ENCODE data around the gene PDCD1LG2.

Gene PDCD1LG2

DNA sequence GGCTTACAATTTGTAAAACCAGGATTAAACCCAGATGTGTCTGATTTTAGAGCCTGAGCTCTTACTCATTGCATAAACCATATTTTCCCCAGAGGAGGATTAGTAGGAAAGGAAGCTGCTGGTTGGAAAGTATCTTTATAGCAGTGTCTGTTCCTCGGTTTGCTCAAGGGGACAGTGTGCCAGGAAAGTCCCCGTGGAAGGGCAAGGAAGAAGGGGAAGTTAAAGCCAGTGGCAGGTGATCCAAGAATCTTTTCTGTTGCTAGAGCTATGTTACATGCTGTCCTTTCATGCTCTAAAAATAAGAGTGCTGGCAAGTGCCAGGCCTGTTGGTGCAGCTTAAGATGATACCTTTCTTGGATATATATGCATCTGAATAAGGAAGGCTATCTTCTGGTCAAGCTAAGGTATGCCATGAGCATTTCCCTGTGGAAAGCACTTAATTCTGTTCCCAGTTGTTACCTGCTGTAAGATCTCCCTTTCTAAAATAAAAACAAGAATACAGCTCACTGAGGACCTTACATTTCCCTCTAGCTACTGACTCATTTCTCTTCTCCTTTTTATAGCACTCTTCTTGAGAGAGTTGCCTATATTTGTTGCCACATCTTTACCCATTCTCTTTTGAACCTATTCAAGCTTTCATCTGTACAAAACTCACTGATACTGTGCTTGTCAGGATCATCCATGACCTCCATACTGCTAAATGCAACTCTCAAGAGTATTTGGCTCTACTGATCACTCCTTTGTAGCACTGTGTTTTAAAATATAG, 8.0 kb downstream of the PDCD1LG2 start:
- no peak for TF ChIP-seq JUND (IDR thresholded peaks at IDR 0.05; ENCODE audit: low read depth)
- in situ Hi-C loops (cut with HindIII; ENCODE audit: low pct_unique_long_range_greater_than_20kb, low sequenced_read_pairs), result no loop called here

GRCh38 chr9:5518937-5519319, 8.6 kb downstream of the PDCD1LG2 start:
- in situ Hi-C loops (cut with HindIII; ENCODE audit: low pct_unique_long_range_greater_than_20kb, low sequenced_read_pairs), result no loop called here
- no peak for DNase-seq (ENCODE audit: low read depth in 1 of 2, low spot score in 1 of 2)
- no peak for TF ChIP-seq JUND (IDR thresholded peaks at IDR 0.05; ENCODE audit: low read depth)

More for the DNA sequence above, 8.0 kb downstream of the PDCD1LG2 start:
- no peak for DNase-seq (ENCODE audit: low read depth in 1 of 2, low spot score in 1 of 2)

GRCh38 chr9:5524090-5524489, 13.8 kb downstream of the PDCD1LG2 start:
- DNase-seq (ENCODE audit: low read depth in 1 of 2, low spot score in 1 of 2), result no peak
- no peak for TF ChIP-seq JUND (IDR thresholded peaks at IDR 0.05; ENCODE audit: low read depth)
- in situ Hi-C loops (cut with HindIII; ENCODE audit: low pct_unique_long_range_greater_than_20kb, low sequenced_read_pairs), result no loop called here

DNA sequence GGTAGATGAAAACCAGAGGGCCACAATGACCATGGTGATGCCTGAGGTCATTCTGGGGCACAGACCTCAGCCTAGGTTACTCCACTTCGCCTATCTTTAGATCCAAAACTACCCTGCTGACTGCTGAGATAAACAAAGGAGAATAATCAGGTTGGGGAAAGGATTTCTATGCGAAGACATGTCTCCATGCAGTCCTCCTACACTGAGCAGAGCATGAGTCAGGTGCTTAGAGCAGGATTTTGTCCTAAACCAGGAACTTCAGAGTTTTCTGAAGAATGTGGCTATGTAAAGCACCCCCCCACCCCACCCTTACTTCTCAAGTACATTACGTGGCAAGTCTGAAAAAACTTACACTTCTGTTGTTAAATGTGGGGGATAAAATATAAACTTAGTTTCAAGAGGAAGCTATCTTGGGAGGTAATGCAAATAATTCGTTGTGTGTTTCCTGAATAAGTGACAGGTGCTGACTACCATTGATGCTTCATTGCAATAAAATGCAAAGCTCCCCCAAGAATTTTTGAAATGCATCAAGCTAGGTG, 19.4 kb downstream of the PDCD1LG2 start:
- no peak for DNase-seq (ENCODE audit: low read depth in 1 of 2, low spot score in 1 of 2)
- in situ Hi-C loops (cut with HindIII; ENCODE audit: low pct_unique_long_range_greater_than_20kb, low sequenced_read_pairs), result no loop called here
- TF ChIP-seq JUND (IDR thresholded peaks at IDR 0.05; ENCODE audit: low read depth), result no peak

DNA sequence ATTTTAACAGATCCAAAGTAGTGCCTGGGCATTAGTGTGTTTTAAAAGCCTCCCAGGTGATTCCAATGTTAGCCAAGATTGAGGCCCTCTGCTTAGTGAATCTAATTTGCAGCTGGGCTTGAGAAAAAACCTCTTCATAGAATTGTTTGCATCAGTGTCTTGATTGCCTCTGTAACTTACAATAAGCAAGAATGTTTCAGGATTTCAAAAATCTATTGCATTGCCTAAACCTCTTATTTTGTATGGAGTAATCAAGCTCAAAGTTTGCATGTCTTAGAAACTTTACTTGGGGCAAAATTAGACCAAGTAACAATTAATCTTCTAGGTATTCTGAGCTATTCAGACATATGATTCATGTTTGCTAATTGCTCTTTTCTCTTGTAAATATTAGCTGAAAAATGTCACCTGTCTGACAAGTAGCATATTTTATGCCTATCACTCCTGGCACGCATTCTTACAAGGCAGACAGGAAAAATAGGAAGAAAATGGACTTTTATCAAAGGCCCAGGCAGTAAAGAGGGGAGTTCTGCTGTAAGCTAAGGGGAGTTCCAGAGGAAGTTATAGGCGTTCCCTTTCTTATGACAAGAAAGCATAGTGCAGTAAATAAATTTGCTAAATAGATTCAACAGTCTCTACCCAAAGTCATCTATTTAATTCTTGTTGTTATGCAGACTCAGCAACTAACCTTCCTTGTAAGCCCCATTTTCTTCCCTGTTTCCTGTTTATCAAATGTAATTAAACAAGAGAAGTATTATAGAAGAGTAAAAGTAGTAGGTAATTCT, 21.0 kb downstream of the PDCD1LG2 start:
- TF ChIP-seq JUND (IDR thresholded peaks at IDR 0.05; ENCODE audit: low read depth), result no peak
- in situ Hi-C loops (cut with HindIII; ENCODE audit: low pct_unique_long_range_greater_than_20kb, low sequenced_read_pairs), result no loop called here
- no peak for DNase-seq (ENCODE audit: low read depth in 1 of 2, low spot score in 1 of 2)

DNA sequence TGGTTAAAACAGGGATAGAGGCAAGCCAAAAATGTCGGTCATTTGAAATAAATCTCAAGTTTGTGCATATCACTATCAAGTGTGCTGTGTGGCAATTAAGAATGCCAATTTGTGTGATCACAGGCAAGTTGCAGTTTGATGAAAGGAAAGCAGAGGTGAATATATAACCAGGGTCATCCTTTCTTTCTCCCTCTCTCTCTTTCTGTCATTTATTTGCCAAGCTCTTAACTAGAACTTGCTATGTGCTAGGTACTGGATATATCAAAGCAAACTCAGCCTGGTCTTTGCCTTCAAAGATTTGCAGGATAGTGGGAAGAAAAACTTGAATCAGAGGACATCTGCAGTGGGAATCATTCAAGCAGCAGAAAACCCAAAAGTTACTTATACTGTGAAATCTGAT, 22.0 kb downstream of the PDCD1LG2 start:
- in situ Hi-C loops (cut with HindIII; ENCODE audit: low pct_unique_long_range_greater_than_20kb, low sequenced_read_pairs), result no loop called here
- no peak for TF ChIP-seq JUND (IDR thresholded peaks at IDR 0.05; ENCODE audit: low read depth)

GRCh38 chr9:5532790-5533189, 22.5 kb downstream of the PDCD1LG2 start:
- in situ Hi-C loops (cut with HindIII; ENCODE audit: low pct_unique_long_range_greater_than_20kb, low sequenced_read_pairs), result no loop called here
- DNase-seq (ENCODE audit: low read depth in 1 of 2, low spot score in 1 of 2), result no peak
- no peak for TF ChIP-seq JUND (IDR thresholded peaks at IDR 0.05; ENCODE audit: low read depth)

More for the DNA sequence above, 22.0 kb downstream of the PDCD1LG2 start:
- no peak for DNase-seq (ENCODE audit: low read depth in 1 of 2, low spot score in 1 of 2)

DNA sequence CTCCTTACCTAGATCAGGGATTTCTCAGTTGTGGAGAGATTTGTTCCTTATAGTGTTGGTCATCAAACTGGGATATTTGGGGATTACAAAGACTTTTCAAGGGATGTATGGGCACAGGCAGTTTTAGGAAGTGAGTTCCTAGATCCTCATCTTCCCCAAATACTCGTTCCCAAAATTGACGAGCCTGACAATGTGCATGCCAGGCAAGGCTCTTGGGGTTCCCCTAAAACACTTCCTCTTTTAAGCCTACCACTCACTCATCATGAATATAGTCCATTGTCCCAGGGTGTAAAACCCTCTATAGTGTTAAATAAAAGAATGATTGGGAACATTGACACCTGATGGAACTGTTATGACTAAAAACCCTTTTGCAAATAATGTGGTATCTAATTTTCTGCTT, 26.4 kb downstream of the PDCD1LG2 start:
- no peak for TF ChIP-seq JUND (IDR thresholded peaks at IDR 0.05; ENCODE audit: low read depth)
- DNase-seq (ENCODE audit: low read depth in 1 of 2, low spot score in 1 of 2), result no peak
- in situ Hi-C loops (cut with HindIII; ENCODE audit: low pct_unique_long_range_greater_than_20kb, low sequenced_read_pairs), result no loop called here

DNA sequence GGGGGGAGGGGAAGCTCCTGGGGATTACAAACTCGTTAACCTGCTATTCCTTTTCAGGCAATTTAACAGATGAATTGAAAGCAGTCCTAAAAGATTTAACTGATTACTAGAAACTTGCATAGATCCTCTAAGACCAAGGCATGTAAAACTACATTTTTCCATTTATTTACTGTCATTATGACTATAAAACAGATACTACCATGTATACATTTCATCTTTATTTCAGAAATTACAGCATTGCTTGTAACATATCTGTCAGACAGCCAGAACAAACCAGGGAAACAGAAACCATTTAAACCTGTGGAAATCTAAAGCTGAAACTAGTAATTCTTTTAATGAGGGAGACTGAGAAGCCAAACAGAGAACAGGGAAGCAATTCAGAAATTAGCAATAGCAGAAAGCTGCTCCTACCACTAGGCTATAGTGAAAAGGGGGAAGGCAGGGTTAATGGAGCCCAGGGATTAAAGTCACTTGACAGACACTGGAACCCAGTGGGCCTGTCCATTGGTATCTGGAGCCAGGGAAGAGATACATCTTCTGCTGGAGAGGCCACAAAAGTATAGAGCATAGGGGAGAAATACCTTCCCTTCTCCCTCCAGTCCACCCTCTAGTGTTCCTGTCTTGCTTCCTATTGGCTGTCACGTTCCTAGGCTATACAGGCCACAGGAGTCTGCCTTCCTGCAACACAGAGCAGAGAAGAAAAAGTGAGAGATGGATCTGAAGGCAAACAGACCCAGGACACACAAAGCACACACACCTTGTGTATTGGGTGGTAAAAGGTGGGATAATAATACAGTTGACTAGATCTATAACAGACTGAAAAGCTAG, 33.8 kb downstream of the PDCD1LG2 start:
- no peak for DNase-seq (ENCODE audit: low read depth in 1 of 2, low spot score in 1 of 2)
- TF ChIP-seq JUND (IDR thresholded peaks at IDR 0.05; ENCODE audit: low read depth), result no peak
- in situ Hi-C loops (cut with HindIII; ENCODE audit: low pct_unique_long_range_greater_than_20kb, low sequenced_read_pairs), result no loop called here

DNA sequence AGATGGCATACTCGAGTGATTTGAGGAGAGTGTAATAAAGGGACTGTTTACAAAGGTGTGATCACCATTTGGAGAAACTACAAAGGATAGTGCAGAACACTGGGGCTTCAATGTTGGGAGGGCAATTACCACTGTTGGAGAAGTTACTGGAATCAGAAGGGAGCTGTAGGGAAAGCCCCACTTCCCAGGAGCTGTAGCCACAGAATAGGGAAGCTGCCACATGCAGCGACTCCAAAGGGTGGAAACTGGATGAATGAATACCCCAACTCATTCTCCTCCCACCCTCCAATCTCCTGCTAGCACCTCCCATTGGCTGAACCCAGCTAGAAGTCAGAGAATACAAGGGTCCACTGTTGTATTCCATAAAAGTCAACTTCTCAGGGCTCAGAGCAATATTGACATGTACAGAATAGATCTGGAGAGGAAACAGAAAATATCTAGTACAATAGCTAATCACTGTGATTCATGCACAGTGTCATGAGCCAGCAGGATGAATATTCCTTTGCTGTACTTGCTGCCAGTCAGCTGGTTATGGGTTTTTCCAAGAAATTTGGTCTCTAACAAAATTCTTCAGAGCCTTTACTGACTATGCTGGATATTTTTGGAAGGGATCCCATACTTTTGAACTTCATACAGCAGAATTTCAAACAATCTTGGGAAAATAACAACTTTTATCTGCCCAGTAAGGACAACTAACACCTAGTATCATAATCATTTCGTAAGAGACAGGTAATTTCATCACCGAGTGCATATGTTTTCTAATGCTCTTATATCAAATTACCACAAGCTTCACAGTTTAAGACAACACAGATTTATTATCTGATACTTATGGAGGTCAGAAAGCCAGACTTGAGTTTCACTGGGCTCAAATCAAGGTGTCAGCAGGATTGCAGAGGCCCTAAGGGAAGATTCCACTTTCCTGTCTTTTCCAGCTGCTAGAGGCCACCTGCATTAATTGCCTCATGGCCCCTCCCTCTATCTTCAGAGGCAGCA, 39.6 kb downstream of the PDCD1LG2 start:
- no peak for TF ChIP-seq JUND (IDR thresholded peaks at IDR 0.05; ENCODE audit: low read depth)
- no peak for DNase-seq (ENCODE audit: low read depth in 1 of 2, low spot score in 1 of 2)
- in situ Hi-C loops (cut with HindIII; ENCODE audit: low pct_unique_long_range_greater_than_20kb, low sequenced_read_pairs), result no loop called here

- in situ Hi-C loops (cut with HindIII; ENCODE audit: low pct_unique_long_range_greater_than_20kb, low sequenced_read_pairs), result no loop called here
- TF ChIP-seq JUND (IDR thresholded peaks at IDR 0.05; ENCODE audit: low read depth), result no peak
- peak in 1 of 2 experiments; percentile 31 for DNase-seq (ENCODE audit: low read depth in 1 of 2, low spot score in 1 of 2)
These were observed 41.2 kb downstream of the PDCD1LG2 start for GRCh38 chr9:5551368-5552150.
